ENCODE data around the gene TLE5. TPM values are rescaled to one million over a fixed set of nuclear protein-coding genes. Genes with fewer than 3 reads are reported as not detected.

TLE5 gene
- total and polyA plus RNA-seq, 2 experiments from 2014 or later, result 130 to 154 TPM

- Histone ChIP-seq H3K4me3 (no peak overlapping the region), H4K20me1 (replicated peaks; ENCODE audit: insufficient read depth) (no peaks in the 10 kb centered on the region), H3K4me2 (no peak overlapping the region), H3F3A (replicated peaks; ENCODE audit: low read depth) (peaks cover 19% of the 10 kb centered on the region), H3K4me1 (ENCODE audit: insufficient read depth) (peaks cover 13% of the 10 kb centered on the region), H3K27ac (ENCODE audit: low read depth) (no peak overlapping the region), H3K79me2 (replicated peaks; ENCODE audit: insufficient read depth) (no peaks in the 10 kb centered on the region), H3K9me2 (ENCODE audit: insufficient read depth) (no peaks in the 10 kb centered on the region), H3K27me3 (ENCODE audit: insufficient read depth) (peaks cover 20% of the 10 kb centered on the region), H2AFZ (no peak overlapping the region), H3K36me3 (ENCODE audit: insufficient read depth) (no peaks in the 10 kb centered on the region)
- Mint-ChIP-seq H3K4me3 (no peak overlapping the region), H3K4me1 (peaks cover 21% of the 10 kb centered on the region), H3K27me3 (ENCODE audit: insufficient read depth, low read depth, poor library complexity) (peaks cover 33% of the 10 kb centered on the region), H3K36me3 (ENCODE audit: low read depth) (no peaks in the 10 kb centered on the region; the same call in 2 of the 3 replicates), H3K27ac (no peak overlapping the region), H3K9me3 (peaks cover 3% of the 10 kb centered on the region; the same call in 1 of the 3 replicates)
- ATAC-seq, result no peak
- peak; percentile 45 for DNase-seq (ENCODE audit: low spot score)
- TF ChIP-seq CREB1 (CRISPR knock-in tag; IDR thresholded peaks at IDR 0.05; ENCODE audit: low read depth) (no peak), REST (IDR thresholded peaks at IDR 0.05; ENCODE audit: unreplicated experiment) (no peak), EZH2 (IDR thresholded peaks at IDR 0.05; ENCODE audit: low read depth, unreplicated experiment) (no peak), EZH2phosphoT487 (IDR thresholded peaks at IDR 0.05; ENCODE audit: unreplicated experiment) (no peak), CTCF (conservative IDR thresholded peaks at IDR 0.05; ENCODE audit: low read depth in 2 of 2) (peak; percentile 27 to 59; a peak in 3 of 4 replicates)
Observed at GRCh38 chr19:3039641-3040077, 22.6 kb downstream of the TLE5 start.

GRCh38 chr19:3039125-3039524 is 23.2 kb downstream of the TLE5 start:
- H3K27ac ChIP-seq (ENCODE audit: low read depth), result no peak overlapping the region
- DNase-seq (ENCODE audit: low spot score) (no peak), ATAC-seq (no peak)
- no peaks in the 10 kb centered on the region for H3K79me2 ChIP-seq (replicated peaks; ENCODE audit: insufficient read depth)
- no peak overlapping the region; the same call in 2 of the 3 replicates for H3K4me3 Mint-ChIP-seq
- peaks cover 3% of the 10 kb centered on the region; the same call in 1 of the 3 replicates for H3K9me3 Mint-ChIP-seq
- no peak overlapping the region for H3K27ac Mint-ChIP-seq
- H3K4me2 ChIP-seq, result no peak overlapping the region
- H3K27me3 ChIP-seq (ENCODE audit: insufficient read depth), result peaks cover 24% of the 10 kb centered on the region
- no peak overlapping the region for H3K4me3 ChIP-seq
- H3K36me3 Mint-ChIP-seq (ENCODE audit: low read depth), result no peaks in the 10 kb centered on the region; the same call in 2 of the 3 replicates
- H3K4me1 ChIP-seq (ENCODE audit: insufficient read depth), result peaks cover 18% of the 10 kb centered on the region
- no peaks in the 10 kb centered on the region for H3K9me2 ChIP-seq (ENCODE audit: insufficient read depth)
- H3K4me1 Mint-ChIP-seq, result peaks cover 25% of the 10 kb centered on the region
- H3K27me3 Mint-ChIP-seq (ENCODE audit: insufficient read depth, low read depth, poor library complexity), result peaks cover 37% of the 10 kb centered on the region
- no peak overlapping the region for H2AFZ ChIP-seq
- H3F3A ChIP-seq (replicated peaks; ENCODE audit: low read depth), result peaks cover 22% of the 10 kb centered on the region
- no peaks in the 10 kb centered on the region for H3K36me3 ChIP-seq (ENCODE audit: insufficient read depth)
- no peaks in the 10 kb centered on the region for H4K20me1 ChIP-seq (replicated peaks; ENCODE audit: insufficient read depth)
- TF ChIP-seq STAT1 (IDR thresholded peaks at IDR 0.05; ENCODE audit: unreplicated experiment), result no peak
- no peak for TF ChIP-seq EZH2 (IDR thresholded peaks at IDR 0.05; ENCODE audit: low read depth, unreplicated experiment)
- TF ChIP-seq ZNF331 (CRISPR knock-in tag; IDR thresholded peaks at IDR 0.05; ENCODE audit: low read depth), result no peak
- no peak for TF ChIP-seq JUNB (IDR thresholded peaks at IDR 0.05; ENCODE audit: unreplicated experiment)
- no peak for TF ChIP-seq REST (IDR thresholded peaks at IDR 0.05; ENCODE audit: unreplicated experiment)
- no peak for TF ChIP-seq NANOG (IDR thresholded peaks at IDR 0.05; ENCODE audit: borderline replicate concordance)
- TF ChIP-seq CREB1 (CRISPR knock-in tag; IDR thresholded peaks at IDR 0.05; ENCODE audit: low read depth), result no peak
- TF ChIP-seq ZNF114 (CRISPR knock-in tag; IDR thresholded peaks at IDR 0.05), result no peak
- TF ChIP-seq, protein P1, sequence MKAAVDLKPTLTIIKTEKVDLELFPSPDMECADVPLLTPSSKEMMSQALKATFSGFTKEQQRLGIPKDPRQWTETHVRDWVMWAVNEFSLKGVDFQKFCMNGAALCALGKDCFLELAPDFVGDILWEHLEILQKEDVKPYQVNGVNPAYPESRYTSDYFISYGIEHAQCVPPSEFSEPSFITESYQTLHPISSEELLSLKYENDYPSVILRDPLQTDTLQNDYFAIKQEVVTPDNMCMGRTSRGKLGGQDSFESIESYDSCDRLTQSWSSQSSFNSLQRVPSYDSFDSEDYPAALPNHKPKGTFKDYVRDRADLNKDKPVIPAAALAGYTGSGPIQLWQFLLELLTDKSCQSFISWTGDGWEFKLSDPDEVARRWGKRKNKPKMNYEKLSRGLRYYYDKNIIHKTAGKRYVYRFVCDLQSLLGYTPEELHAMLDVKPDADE (IDR thresholded peaks at IDR 0.05), result no peak
- TF ChIP-seq CTCF (conservative IDR thresholded peaks at IDR 0.05; ENCODE audit: low read depth in 2 of 2), result no peak

Data from GM23338 (cell line).